ENCODE results near the gene MSN. TPM values are rescaled to one million over a fixed set of nuclear protein-coding genes. Genes with fewer than 3 reads are reported as not detected.

MSN gene
- total and polyA plus RNA-seq, 7 donors, result 31.4 to 133 (median 75.2) TPM

- no peaks in the 10 kb centered on the region for H3K27me3 ChIP-seq (ENCODE audit: insufficient read depth in 3 of 3, low read length in 2 of 3)
- TF ChIP-seq, protein P1, sequence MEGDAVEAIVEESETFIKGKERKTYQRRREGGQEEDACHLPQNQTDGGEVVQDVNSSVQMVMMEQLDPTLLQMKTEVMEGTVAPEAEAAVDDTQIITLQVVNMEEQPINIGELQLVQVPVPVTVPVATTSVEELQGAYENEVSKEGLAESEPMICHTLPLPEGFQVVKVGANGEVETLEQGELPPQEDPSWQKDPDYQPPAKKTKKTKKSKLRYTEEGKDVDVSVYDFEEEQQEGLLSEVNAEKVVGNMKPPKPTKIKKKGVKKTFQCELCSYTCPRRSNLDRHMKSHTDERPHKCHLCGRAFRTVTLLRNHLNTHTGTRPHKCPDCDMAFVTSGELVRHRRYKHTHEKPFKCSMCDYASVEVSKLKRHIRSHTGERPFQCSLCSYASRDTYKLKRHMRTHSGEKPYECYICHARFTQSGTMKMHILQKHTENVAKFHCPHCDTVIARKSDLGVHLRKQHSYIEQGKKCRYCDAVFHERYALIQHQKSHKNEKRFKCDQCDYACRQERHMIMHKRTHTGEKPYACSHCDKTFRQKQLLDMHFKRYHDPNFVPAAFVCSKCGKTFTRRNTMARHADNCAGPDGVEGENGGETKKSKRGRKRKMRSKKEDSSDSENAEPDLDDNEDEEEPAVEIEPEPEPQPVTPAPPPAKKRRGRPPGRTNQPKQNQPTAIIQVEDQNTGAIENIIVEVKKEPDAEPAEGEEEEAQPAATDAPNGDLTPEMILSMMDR (IDR thresholded peaks at IDR 0.05), result no peak
- ATAC-seq, result peak; percentile 40 to 55 (median 50)
- WGBS, 3 donors, result 30 to 41% (median 34%) methylated on average over 3 of the region's 3 CpGs
- no peaks in the 10 kb centered on the region for H3K36me3 ChIP-seq (ENCODE audit: insufficient read depth in 1 of 2, low read depth in 1 of 2)
- peaks cover 37% of the 10 kb centered on the region for H3K4me1 ChIP-seq
- intact Hi-C loops (cut with DNase I), result no loop called here
- no peak overlapping the region for H3K4me3 ChIP-seq
- DNase-seq, result no peak
- peak overlapping the region; percentile 70 for H3K27ac ChIP-seq
- no peaks in the 10 kb centered on the region for H3K9me3 ChIP-seq
Measured at GRCh38 chrX:65677954-65678469, 10.6 kb downstream of the MSN start.

GRCh38 chrX:65679071-65679540 is 11.7 kb downstream of the MSN start:
- Histone ChIP-seq H3K9me3 (no peaks in the 10 kb centered on the region), H3K4me3 (no peak overlapping the region), H3K27me3 (ENCODE audit: insufficient read depth in 3 of 3, low read length in 2 of 3) (no peaks in the 10 kb centered on the region), H3K27ac (peak overlapping the region; percentile 70), H3K4me1 (peaks cover 26% of the 10 kb centered on the region), H3K36me3 (ENCODE audit: insufficient read depth in 1 of 2, low read depth in 1 of 2) (no peaks in the 10 kb centered on the region)
- intact Hi-C loops (cut with DNase I), result no loop called here
- ATAC-seq (peak; percentile 46 to 69 (median 52)), DNase-seq (peak in 1 of 2 donors; percentile 14)
- TF ChIP-seq, protein P1 (IDR thresholded peaks at IDR 0.05), result no peak
- WGBS, 3 donors, result 35 to 59% methylated on average over 1 of the region's 1 CpG; no CpG with 5 or more reads in 1 of the 3 donors

- Histone ChIP-seq H3K4me1 (peaks cover 33% of the 10 kb centered on the region), H3K4me3 (no peak overlapping the region), H3K27ac (no peak overlapping the region), H3K9me3 (no peaks in the 10 kb centered on the region), H3K27me3 (ENCODE audit: insufficient read depth in 3 of 3, low read length in 2 of 3) (no peaks in the 10 kb centered on the region), H3K36me3 (ENCODE audit: insufficient read depth in 1 of 2, low read depth in 1 of 2) (no peaks in the 10 kb centered on the region)
- no peak for ATAC-seq
- intact Hi-C loops (cut with DNase I), result no loop called here
- DNase-seq, result no peak
- TF ChIP-seq, protein P1 (IDR thresholded peaks at IDR 0.05), result no peak
Measured at GRCh38 chrX:65681810-65682209, 14.4 kb downstream of the MSN start.

GRCh38 chrX:65685112-65685511 is 17.7 kb downstream of the MSN start:
- no peak overlapping the region for H3K27ac ChIP-seq

More at GRCh38 chrX:65685112-65685511, 17.7 kb downstream of the MSN start:
- intact Hi-C loops (cut with DNase I), result no loop called here
- H3K9me3 ChIP-seq, result no peaks in the 10 kb centered on the region
- TF ChIP-seq, protein P1 (IDR thresholded peaks at IDR 0.05), result no peak
- H3K27me3 ChIP-seq (ENCODE audit: insufficient read depth in 3 of 3, low read length in 2 of 3), result no peaks in the 10 kb centered on the region
- ATAC-seq (no peak), DNase-seq (no peak)
- 96 to 100% (median 98%) methylated on average over 1 of the region's 1 CpG for WGBS, 3 donors
- peaks cover 25% of the 10 kb centered on the region for H3K4me1 ChIP-seq
- no peaks in the 10 kb centered on the region for H3K36me3 ChIP-seq (ENCODE audit: insufficient read depth in 1 of 2, low read depth in 1 of 2)
- no peak overlapping the region for H3K4me3 ChIP-seq
